ENCODE results near the gene KRTAP4-9. TPM values are rescaled to one million over a fixed set of nuclear protein-coding genes. Genes with fewer than 3 reads are reported as not detected.
"Not testable (repeated sequence)": the region's sequence is repeated elsewhere in the genome, so short reads cannot be mapped to it uniquely, and the experiment has no call there.

KRTAP4-9 gene
- total RNA-seq, 1 experiment from 2014 or later = 1.0 TPM

- BruUV-seq (replicated peaks) = no TSS peak
Measured at GRCh38 chr17:41133880-41134735, 28.9 kb downstream of the KRTAP4-9 start.

GRCh38 chr17:41139865-41140264 is 34.7 kb downstream of the KRTAP4-9 start:
- H3K27me3 ChIP-seq (replicated peaks; ENCODE audit: insufficient read depth, low read depth, low read length, poor library complexity); H3K4me3 ChIP-seq (ENCODE audit: low read depth, low read length, poor library complexity, severe bottlenecking); CTCF ChIA-PET; H3K27ac ChIP-seq (ENCODE audit: low read depth, low read length, poor library complexity, severe bottlenecking); DNase-seq (ENCODE audit: low spot score); H3K36me3 ChIP-seq (ENCODE audit: insufficient read depth, low read length, poor library complexity, severe bottlenecking); intact Hi-C loops (cut with micrococcal nuclease; ENCODE audit: unreplicated experiment); BruUV-seq (replicated peaks); H3K4me1 ChIP-seq (ENCODE audit: insufficient read depth, low read length, poor library complexity, severe bottlenecking); POLR2A ChIA-PET (ENCODE audit: low non-redundant PET): not testable (repeated sequence)
- H3K9me3 ChIP-seq (ENCODE audit: low read depth, low read length, poor library complexity, severe bottlenecking) = peaks cover 21% of the 10 kb centered on the region

More at GRCh38 chr17:41133880-41134735, 28.9 kb downstream of the KRTAP4-9 start:
- no peak for TF ChIP-seq CTCF (conservative IDR thresholded peaks at IDR 0.05; ENCODE audit: low read depth, low read length)
- no peak for TF ChIP-seq EZH2 (IDR thresholded peaks at IDR 0.05; ENCODE audit: borderline replicate concordance, low read depth, low read length, poor library complexity, severe bottlenecking)
- Histone ChIP-seq H3K4me3 (ENCODE audit: low read depth, low read length, poor library complexity, severe bottlenecking) (no peak overlapping the region), H3K9me3 (ENCODE audit: low read depth, low read length, poor library complexity, severe bottlenecking) (no peaks in the 10 kb centered on the region), H3K27me3 (replicated peaks; ENCODE audit: insufficient read depth, low read depth, low read length, poor library complexity) (no peaks in the 10 kb centered on the region), H3K4me1 (ENCODE audit: insufficient read depth, low read length, poor library complexity, severe bottlenecking) (no peaks in the 10 kb centered on the region), H3K36me3 (ENCODE audit: insufficient read depth, low read length, poor library complexity, severe bottlenecking) (no peaks in the 10 kb centered on the region), H3K27ac (ENCODE audit: low read depth, low read length, poor library complexity, severe bottlenecking) (no peak overlapping the region)
- CTCF ChIA-PET = no interaction called here
- DNase-seq (ENCODE audit: low spot score) = no peak
- POLR2A ChIA-PET (ENCODE audit: low non-redundant PET) = no interaction called here
- intact Hi-C loops (cut with micrococcal nuclease; ENCODE audit: unreplicated experiment) = no loop called here

DNA sequence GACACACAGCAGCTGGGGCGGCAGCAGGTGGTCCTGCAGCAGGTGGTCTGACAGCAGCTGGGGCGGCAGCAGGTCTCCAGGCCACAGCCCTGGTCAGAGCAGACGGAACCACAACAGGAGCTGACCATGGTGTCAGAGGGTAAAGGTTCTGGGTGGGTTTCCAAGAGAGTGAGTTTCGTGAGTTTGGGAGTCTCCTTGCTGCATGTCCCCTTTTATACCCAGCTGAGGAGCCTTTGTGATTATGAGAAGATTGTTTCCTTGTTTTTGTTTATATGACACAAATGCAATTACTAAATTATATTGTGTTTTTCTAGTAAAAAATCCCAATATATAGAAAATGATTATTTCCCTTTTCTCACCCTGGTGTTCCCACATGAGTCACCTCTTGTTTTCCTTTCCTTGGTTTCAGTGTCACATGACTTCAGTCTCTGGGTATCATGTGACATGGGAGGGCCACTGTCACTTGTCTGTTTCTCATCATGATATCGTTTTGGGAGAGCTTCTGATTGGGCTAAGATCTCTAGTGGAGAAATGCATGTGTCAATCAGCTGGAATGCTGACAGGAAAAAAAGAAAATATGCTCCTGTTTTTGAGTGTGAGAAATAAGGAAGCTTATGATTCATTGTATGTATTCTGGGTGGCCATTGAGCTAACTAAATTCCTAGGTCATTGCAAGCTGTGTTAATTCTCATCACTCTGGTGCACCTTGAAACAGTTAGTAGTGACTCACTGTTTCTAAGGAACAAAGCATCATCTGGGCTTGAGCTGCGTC is 35.4 kb downstream of the KRTAP4-9 start, which contains the start of gene KRTAP4-6:
Gene KRTAP4-6, minus strand, starts transcription at position 185 of the 772 bp plus-strand sequence. Its CDS starts 57 bp downstream, at position 128.
- Histone ChIP-seq H3K27me3 (replicated peaks; ENCODE audit: insufficient read depth, low read depth, low read length, poor library complexity) (no peaks in the 10 kb centered on the region), H3K36me3 (ENCODE audit: insufficient read depth, low read length, poor library complexity, severe bottlenecking) (no peaks in the 10 kb centered on the region), H3K27ac (ENCODE audit: low read depth, low read length, poor library complexity, severe bottlenecking) (no peak within 1 kb of the TSS), H3K4me1 (ENCODE audit: insufficient read depth, low read length, poor library complexity, severe bottlenecking) (peaks cover 3% of the 10 kb centered on the region), H3K9me3 (ENCODE audit: low read depth, low read length, poor library complexity, severe bottlenecking) (peaks cover 21% of the 10 kb centered on the region), H3K4me3 (ENCODE audit: low read depth, low read length, poor library complexity, severe bottlenecking) (no peak within 1 kb of the TSS)
- no peak for DNase-seq (ENCODE audit: low spot score)
- ChIA-PET POLR2A (ENCODE audit: low non-redundant PET) (no interaction called here), CTCF (no interaction called here)
- BruUV-seq (replicated peaks) = no TSS peak
- TF ChIP-seq EZH2 (IDR thresholded peaks at IDR 0.05; ENCODE audit: borderline replicate concordance, low read depth, low read length, poor library complexity, severe bottlenecking) = no peak
- TF ChIP-seq CTCF (conservative IDR thresholded peaks at IDR 0.05; ENCODE audit: low read depth, low read length) = no peak
- intact Hi-C loops (cut with micrococcal nuclease; ENCODE audit: unreplicated experiment) = no loop called here

All from A673 (cell line).